RWPE1 (cell line): ENCODE measurements around the gene HEMK1.
A peak's percentile ranks its signal among the peaks of the same experiment; 100 is the strongest.

Experiments used
- CTCF ChIA-PET: fragments of 350-600 bp; sonication (Branson Sonifier 250); formaldehyde crosslinking; extraction: SDS; loops from one replicate; lab custom pipeline; 2021; lab: Yijun Ruan, JAX
- POLR2A ChIA-PET: fragments of 400-600 bp; formaldehyde crosslinking; extraction: SDS; loops from one replicate; lab custom pipeline; 2020; ENCODE audit warnings: antibody characterized with exemption; ENCODE audit not compliant: low non-redundant PET; lab: Yijun Ruan, JAX
- DNase-seq: peaks from one replicate; pipeline ENCODE4 v3.0.0; 2012; ENCODE audit warnings: low spot score
- H3K27ac ChIP-seq: fragments of 450-650 bp; 2 replicates; pipeline ENCODE4 v1.5.1; 2017
- CTCF ChIP-seq: fragments of 450-650 bp; conservative IDR thresholded peaks from 2 replicates; pipeline ENCODE4 v1.5.1; 2017; ENCODE audit warnings: low read depth, mild to moderate bottlenecking

HEMK1 gene

GRCh38 chr3:50554553-50554952 is 14.8 kb upstream of the HEMK1 start:
- ChIA-PET POLR2A (no interaction called here), CTCF (interaction anchor here (0.7 kb wide), 1 partner anchor 57 kb away, joined by 3 read pairs; the partner anchor contains the start of gene CISH)
- H3K27ac ChIP-seq: no peak overlapping the region
- no peak for DNase-seq
- no peak for TF ChIP-seq CTCF

GRCh38 chr3:50557106-50557505 is 12.2 kb upstream of the HEMK1 start:
- TF ChIP-seq CTCF: no peak
- DNase-seq: no peak
- ChIA-PET POLR2A (no interaction called here), CTCF (no interaction called here)
- no peak overlapping the region for H3K27ac ChIP-seq

- POLR2A ChIA-PET: no interaction called here
- H3K27ac ChIP-seq: no peak overlapping the region
- DNase-seq: no peak
- no peak for TF ChIP-seq CTCF
- CTCF ChIA-PET: interaction anchor here (0.6 kb wide), 1 partner anchor 210 kb away, joined by 3 read pairs; no protein-coding TSS in a partner anchor
Observed at GRCh38 chr3:50557915-50558314, 11.4 kb upstream of the HEMK1 start.

- ChIA-PET CTCF (no interaction called here), POLR2A (no interaction called here)
- no peak for TF ChIP-seq CTCF
- no peak for DNase-seq
- H3K27ac ChIP-seq: no peak overlapping the region
Observed at GRCh38 chr3:50559702-50560101, 9.6 kb upstream of the HEMK1 start.

GRCh38 chr3:50562861-50563260 is 6.5 kb upstream of the HEMK1 start:
- CTCF ChIA-PET: interaction anchor here (0.6 kb wide), 1 partner anchor 90 kb away, joined by 4 read pairs; no protein-coding TSS in a partner anchor
- peak overlapping the region; percentile 29; the same call in 1 of the 2 replicates for H3K27ac ChIP-seq
- DNase-seq: peak; percentile 52
- POLR2A ChIA-PET: no interaction called here
- no peak for TF ChIP-seq CTCF

GRCh38 chr3:50563867-50564266 is 5.5 kb upstream of the HEMK1 start:
- no peak for DNase-seq
- ChIA-PET POLR2A (no interaction called here), CTCF (no interaction called here)
- H3K27ac ChIP-seq: peak overlapping the region; percentile 29; the same call in 1 of the 2 replicates
- TF ChIP-seq CTCF: no peak

GRCh38 chr3:50564321-50564720 is 5.0 kb upstream of the HEMK1 start:
- H3K27ac ChIP-seq: no peak overlapping the region
- TF ChIP-seq CTCF: no peak
- ChIA-PET CTCF (no interaction called here), POLR2A (no interaction called here)
- no peak for DNase-seq
